Natural killer cell (primary cell): ENCODE measurements around the gene ACY1. TPM values are rescaled to one million over a fixed set of nuclear protein-coding genes. Genes with fewer than 3 reads are reported as not detected.
"Not testable (repeated sequence)": the region's sequence is repeated elsewhere in the genome, so short reads cannot be mapped to it uniquely, and the experiment has no call there.

Experiments used
- ATAC-seq, 3 donors: fragments of 150-1000 bp in 2 of 3; fragments of 200-7000 bp in 1 of 3; cut with Tn5 transposase; 1 replicate in 1 of 3; 2 replicates in 2 of 3; pipeline ENCODE4 v1.10.0; 2021; ENCODE audit warnings: mild to moderate bottlenecking in 2 of 3, moderate library complexity in 2 of 3
- DNase-seq, 2 donors: peaks; one replicate each; pipeline versions ENCODE4 v3.0.0 to v3.0.0-alpha.2; 2013 to 2021; ENCODE audit warnings: mixed read lengths in 1 of 2
- H3K27ac ChIP-seq: one replicate; pipeline ENCODE4 v1.5.1; 2013; ENCODE audit warnings: mild to moderate bottlenecking, low read length
- H3K27me3 ChIP-seq: one replicate; pipeline ENCODE4 v1.6.1; 2013; ENCODE audit warnings: low read length; ENCODE audit not compliant: control insufficient read depth, insufficient read depth
- H3K36me3 ChIP-seq: one replicate; pipeline ENCODE4 v1.6.1; 2013; ENCODE audit warnings: low read length; ENCODE audit not compliant: control insufficient read depth, insufficient read depth
- H3K4me1 ChIP-seq: one replicate; pipeline ENCODE4 v1.6.1; 2013; ENCODE audit warnings: low read length; ENCODE audit not compliant: control insufficient read depth, insufficient read depth
- H3K4me3 ChIP-seq: one replicate; pipeline ENCODE4 v1.5.1; 2013; ENCODE audit warnings: low read length
- H3K9me3 ChIP-seq: one replicate; pipeline ENCODE4 v1.6.1; 2013; ENCODE audit warnings: low read length; ENCODE audit not compliant: control insufficient read depth, insufficient read depth
- H3K27ac Mint-ChIP-seq, 2 donors: one replicate each; pipeline ENCODE4 v1.8.0; 2022; ENCODE audit warnings: mild to moderate bottlenecking in 2 of 2, mixed read lengths in 2 of 2, moderate library complexity in 1 of 2
- H3K27me3 Mint-ChIP-seq, 2 donors: one replicate each; pipeline ENCODE4 v1.8.0; 2022; ENCODE audit warnings: low read depth in 2 of 2, mixed read lengths in 2 of 2
- H3K36me3 Mint-ChIP-seq: one replicate; pipeline ENCODE4 v1.8.0; 2022; ENCODE audit warnings: mixed read lengths
- H3K4me1 Mint-ChIP-seq, 2 donors: one replicate each; pipeline ENCODE4 v1.8.0; 2022; ENCODE audit warnings: mixed read lengths in 2 of 2
- H3K4me3 Mint-ChIP-seq: one replicate; pipeline ENCODE4 v1.8.0; 2022; ENCODE audit warnings: mild to moderate bottlenecking, moderate library complexity, mixed read lengths
- H3K9me3 Mint-ChIP-seq, 2 donors: one replicate each; pipeline ENCODE4 v1.8.0; 2022; ENCODE audit warnings: mixed read lengths in 2 of 2
- WGBS: methylation state at CpG from one replicate; pipeline ENCODE4 v1.1.7; 2013; ENCODE audit warnings: missing lambda C conversion rate; ENCODE audit not compliant: insufficient coverage; 5-methylcytosine and 5-hydroxymethylcytosine counted together
- intact Hi-C: fragments of 100-400 bp; cut with micrococcal nuclease; formaldehyde crosslinking; loops from one replicate; pipeline ENCODE4 v1.14.2; 2022
- total RNA-seq, 4 donors: library from RNA; stranded (reverse); fragments of 120-200 nt in 1 of 4; gene quantifications; one replicate each; pipeline versions ENCODE4 v1.2.3 to v1.2.4, GENCODE V29; 2013 to 2022
- TF ChIP-seq, protein P1 (sequence below): fragments of 200-600 bp; IDR thresholded peaks from one replicate; pipeline ENCODE4 v1.8.0; 2022; ENCODE audit warnings: antibody characterized with exemption

ACY1 gene
- total RNA-seq, 3 donors from 2014 or later (not counting 1 experiment from before 2014, with no cell fraction given), result 8.4 to 19.5 (median 13.8) TPM

DNA sequence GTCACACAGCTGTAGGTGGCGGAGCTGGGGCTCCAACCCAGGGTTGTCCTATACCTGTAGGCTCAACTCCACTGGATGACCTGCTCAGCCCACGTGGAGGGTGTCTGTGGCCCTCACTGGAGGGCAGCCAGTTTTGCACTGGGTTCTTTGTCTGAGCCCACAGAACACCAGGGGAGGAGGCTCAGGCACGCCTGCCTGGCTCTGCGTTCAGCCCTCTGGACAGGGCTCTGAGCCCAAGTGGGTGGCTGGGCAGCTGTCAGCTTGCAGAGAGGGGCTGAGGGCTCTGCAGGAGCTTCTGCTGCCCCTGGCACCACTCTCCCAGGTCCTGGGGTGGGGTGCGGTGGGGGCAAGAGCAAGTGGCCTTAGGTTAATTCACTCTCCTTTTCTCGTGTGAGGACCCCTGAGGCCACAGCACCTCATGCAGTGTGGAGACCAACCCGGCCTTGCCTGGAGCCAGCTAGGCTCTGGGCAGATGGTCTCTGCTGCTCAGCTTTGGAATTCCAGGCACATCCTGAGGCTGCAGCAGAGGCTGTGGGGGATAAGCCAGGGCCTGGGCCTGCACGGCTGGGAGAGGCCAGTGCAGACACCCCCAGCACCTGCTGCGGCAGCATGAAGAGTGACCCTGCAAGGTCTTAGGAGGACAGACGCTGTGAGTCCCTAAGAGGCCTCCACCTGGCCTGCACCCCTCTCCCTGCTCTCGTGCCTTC is 49.5 kb downstream of the ACY1 start:
- WGBS, result 91% methylated on average over 11 of the region's 11 CpGs

DNA sequence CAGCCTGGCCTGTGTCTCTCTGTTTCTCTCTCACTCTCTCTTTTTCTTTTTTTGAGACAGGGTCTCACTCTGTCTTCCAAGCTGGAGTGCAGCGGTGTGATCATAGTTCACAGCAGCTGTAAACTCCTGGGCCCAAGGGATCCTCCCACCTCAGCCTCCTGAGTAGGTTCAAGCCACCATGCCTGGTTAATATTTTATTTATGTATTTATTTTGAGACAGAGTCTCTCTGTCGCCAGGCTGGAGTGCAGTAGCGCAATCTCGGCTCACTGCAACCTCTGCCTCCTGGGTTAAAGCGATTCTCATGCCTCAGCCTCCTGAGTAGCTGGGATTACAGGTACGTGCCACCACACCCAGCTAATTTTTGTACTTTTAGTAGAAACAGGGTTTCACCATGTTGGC is 50.4 kb downstream of the ACY1 start:
- ATAC-seq, H3K27ac ChIP-seq, H3K27me3 Mint-ChIP-seq, H3K4me3 Mint-ChIP-seq, intact Hi-C loops, H3K4me1 Mint-ChIP-seq, H3K27ac Mint-ChIP-seq, DNase-seq, H3K9me3 Mint-ChIP-seq, H3K4me1 ChIP-seq, H3K36me3 ChIP-seq, H3K27me3 ChIP-seq, H3K4me3 ChIP-seq, H3K36me3 Mint-ChIP-seq, H3K9me3 ChIP-seq: not testable (repeated sequence)
- WGBS, result 93% methylated on average over 6 of the region's 6 CpGs

More for the DNA sequence above, 49.5 kb downstream of the ACY1 start:
- H3K36me3 ChIP-seq, result no peaks in the 10 kb centered on the region
- DNase-seq (no peak), ATAC-seq (no peak)
- H3K4me3 Mint-ChIP-seq, result no peak overlapping the region
- intact Hi-C loops, result no loop called here
- no peaks in the 10 kb centered on the region for H3K4me1 ChIP-seq
- no peaks in the 10 kb centered on the region for H3K27me3 Mint-ChIP-seq
- H3K4me1 Mint-ChIP-seq, result no peaks in the 10 kb centered on the region
- no peak overlapping the region for H3K4me3 ChIP-seq
- TF ChIP-seq, protein P1, sequence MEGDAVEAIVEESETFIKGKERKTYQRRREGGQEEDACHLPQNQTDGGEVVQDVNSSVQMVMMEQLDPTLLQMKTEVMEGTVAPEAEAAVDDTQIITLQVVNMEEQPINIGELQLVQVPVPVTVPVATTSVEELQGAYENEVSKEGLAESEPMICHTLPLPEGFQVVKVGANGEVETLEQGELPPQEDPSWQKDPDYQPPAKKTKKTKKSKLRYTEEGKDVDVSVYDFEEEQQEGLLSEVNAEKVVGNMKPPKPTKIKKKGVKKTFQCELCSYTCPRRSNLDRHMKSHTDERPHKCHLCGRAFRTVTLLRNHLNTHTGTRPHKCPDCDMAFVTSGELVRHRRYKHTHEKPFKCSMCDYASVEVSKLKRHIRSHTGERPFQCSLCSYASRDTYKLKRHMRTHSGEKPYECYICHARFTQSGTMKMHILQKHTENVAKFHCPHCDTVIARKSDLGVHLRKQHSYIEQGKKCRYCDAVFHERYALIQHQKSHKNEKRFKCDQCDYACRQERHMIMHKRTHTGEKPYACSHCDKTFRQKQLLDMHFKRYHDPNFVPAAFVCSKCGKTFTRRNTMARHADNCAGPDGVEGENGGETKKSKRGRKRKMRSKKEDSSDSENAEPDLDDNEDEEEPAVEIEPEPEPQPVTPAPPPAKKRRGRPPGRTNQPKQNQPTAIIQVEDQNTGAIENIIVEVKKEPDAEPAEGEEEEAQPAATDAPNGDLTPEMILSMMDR, result no peak
- H3K27ac Mint-ChIP-seq, result no peak overlapping the region
- no peaks in the 10 kb centered on the region for H3K9me3 Mint-ChIP-seq
- H3K27ac ChIP-seq, result no peak overlapping the region
- no peaks in the 10 kb centered on the region for H3K36me3 Mint-ChIP-seq
- no peaks in the 10 kb centered on the region for H3K27me3 ChIP-seq
- H3K9me3 ChIP-seq, result no peaks in the 10 kb centered on the region

DNA sequence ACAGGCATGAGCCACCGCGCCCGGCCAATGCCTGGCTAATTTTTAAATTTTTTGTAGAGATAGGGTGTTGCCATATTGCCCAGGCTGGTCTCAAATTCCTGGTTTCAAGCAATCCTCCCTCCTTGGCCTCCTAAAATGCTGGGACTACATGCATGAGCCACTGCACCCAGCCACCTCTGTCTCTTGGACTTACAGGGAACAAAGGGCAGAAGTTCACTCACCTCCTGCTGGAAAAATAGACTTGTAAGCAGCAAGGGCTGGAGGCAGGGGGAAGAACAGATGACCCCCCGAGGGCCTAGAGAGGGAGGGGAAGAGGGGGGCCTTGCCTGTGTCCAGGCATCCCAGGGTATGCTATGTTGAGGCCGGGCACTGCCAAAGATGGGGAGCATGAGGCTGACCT is 50.9 kb downstream of the ACY1 start:
- no peaks in the 10 kb centered on the region for H3K27me3 Mint-ChIP-seq
- H3K27ac Mint-ChIP-seq, result no peak overlapping the region

DNA sequence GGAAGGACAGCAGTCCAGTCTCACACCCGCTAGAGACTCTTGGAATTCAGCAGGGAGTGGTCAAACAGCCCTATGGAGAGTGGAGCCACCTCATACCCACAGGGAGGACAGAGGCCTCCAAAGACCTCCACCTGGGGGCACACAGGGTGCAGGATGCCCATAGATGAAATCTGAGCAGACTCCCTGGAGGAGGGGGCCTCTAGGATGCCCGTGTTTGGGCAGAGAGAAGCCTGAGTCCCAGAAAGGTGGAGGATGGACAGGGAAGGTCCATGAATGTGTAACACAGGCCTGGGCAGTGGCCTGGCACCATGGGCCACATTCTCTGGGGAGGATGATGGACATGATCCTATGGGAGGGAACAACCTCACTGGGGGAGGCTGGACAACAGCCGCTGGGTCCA is 51.3 kb downstream of the ACY1 start:
- H3K27ac ChIP-seq, result no peak overlapping the region
- intact Hi-C loops, result no loop called here
- no peaks in the 10 kb centered on the region for H3K9me3 Mint-ChIP-seq
- H3K4me1 Mint-ChIP-seq, result no peaks in the 10 kb centered on the region
- H3K27me3 Mint-ChIP-seq, result peaks cover 0 to 2% of the 10 kb centered on the region in 2 donors
- no peaks in the 10 kb centered on the region for H3K4me1 ChIP-seq
- no peak overlapping the region for H3K27ac Mint-ChIP-seq
- DNase-seq, result no peak
- no peaks in the 10 kb centered on the region for H3K36me3 Mint-ChIP-seq
- no peak overlapping the region for H3K4me3 ChIP-seq
- no peak for ATAC-seq
- TF ChIP-seq, protein P1, result no peak
- no peaks in the 10 kb centered on the region for H3K27me3 ChIP-seq
- no peaks in the 10 kb centered on the region for H3K9me3 ChIP-seq
- no peak overlapping the region for H3K4me3 Mint-ChIP-seq
- no peaks in the 10 kb centered on the region for H3K36me3 ChIP-seq
- 95% methylated on average over 3 of the region's 3 CpGs for WGBS

More for the DNA sequence above, 50.9 kb downstream of the ACY1 start:
- no peak for ATAC-seq
- Mint-ChIP-seq H3K4me1 (no peaks in the 10 kb centered on the region), H3K36me3 (no peaks in the 10 kb centered on the region), H3K4me3 (no peak overlapping the region), H3K9me3 (no peaks in the 10 kb centered on the region)
- Histone ChIP-seq H3K27me3 (no peaks in the 10 kb centered on the region), H3K4me1 (no peaks in the 10 kb centered on the region), H3K36me3 (no peaks in the 10 kb centered on the region), H3K9me3 (no peaks in the 10 kb centered on the region), H3K27ac (no peak overlapping the region), H3K4me3 (no peak overlapping the region)
- DNase-seq, result no peak
- 90% methylated on average over 5 of the region's 5 CpGs for WGBS
- intact Hi-C loops, result no loop called here
- TF ChIP-seq, protein P1, result no peak
